ENCODE data around the gene SNX19. TPM values are rescaled to one million over a fixed set of nuclear protein-coding genes. Genes with fewer than 3 reads are reported as not detected.
A peak's percentile ranks its signal among the peaks of the same experiment; 100 is the strongest.

The SNX19 gene
- total RNA-seq, 4 donors from 2014 or later, result 37.9 to 88.2 (median 72.0) TPM

GRCh38 chr11:130840679-130841078 lies 75.6 kb downstream of the SNX19 start:
- Histone ChIP-seq H3K36me3 (no peaks in the 10 kb centered on the region), H3K27me3 (no peaks in the 10 kb centered on the region), H3K4me1 (no peaks in the 10 kb centered on the region), H3K27ac (no peak overlapping the region), H3K4me3 (no peak overlapping the region), H3K9me3 (no peaks in the 10 kb centered on the region)
- no peak for DNase-seq
- in situ Hi-C loops (cut with MboI; ENCODE audit: low sequenced_read_pairs in 4 of 4) (no loop called here), intact Hi-C loops (cut with DNase I; ENCODE audit: low total_unique reads) (no loop called here)
- no peak for ATAC-seq
- TF ChIP-seq POLR2A (IDR thresholded peaks at IDR 0.05) (no peak), CTCF (IDR thresholded peaks at IDR 0.05 in 4 of 5, conservative IDR thresholded peaks at IDR 0.05 in 1 of 5) (no peak)

- no peak overlapping the region for H3K4me3 ChIP-seq
- in situ Hi-C loops (cut with MboI; ENCODE audit: low sequenced_read_pairs in 4 of 4) (no loop called here), intact Hi-C loops (cut with DNase I; ENCODE audit: low total_unique reads) (no loop called here)
- no peaks in the 10 kb centered on the region for H3K4me1 ChIP-seq
- DNase-seq (no peak), ATAC-seq (peak; percentile 33 to 67)
- no peak for TF ChIP-seq POLR2A (IDR thresholded peaks at IDR 0.05)
- TF ChIP-seq CTCF (IDR thresholded peaks at IDR 0.05 in 4 of 5, conservative IDR thresholded peaks at IDR 0.05 in 1 of 5), result no peak
- no peak overlapping the region for H3K27ac ChIP-seq
- H3K36me3 ChIP-seq, result no peaks in the 10 kb centered on the region
- H3K27me3 ChIP-seq, result no peaks in the 10 kb centered on the region
- no peaks in the 10 kb centered on the region for H3K9me3 ChIP-seq
Measured at GRCh38 chr11:130839981-130840666, 76.2 kb downstream of the SNX19 start.

GRCh38 chr11:130837194-130837593 lies 79.1 kb downstream of the SNX19 start:
- Histone ChIP-seq H3K27ac (no peak overlapping the region), H3K9me3 (no peaks in the 10 kb centered on the region), H3K27me3 (no peaks in the 10 kb centered on the region), H3K4me1 (no peaks in the 10 kb centered on the region), H3K4me3 (no peak overlapping the region), H3K36me3 (no peaks in the 10 kb centered on the region)
- TF ChIP-seq POLR2A (IDR thresholded peaks at IDR 0.05) (no peak), CTCF (IDR thresholded peaks at IDR 0.05 in 4 of 5, conservative IDR thresholded peaks at IDR 0.05 in 1 of 5) (no peak)
- in situ Hi-C loops (cut with MboI; ENCODE audit: low sequenced_read_pairs in 4 of 4) (no loop called here), intact Hi-C loops (cut with DNase I; ENCODE audit: low total_unique reads) (no loop called here)
- no peak for ATAC-seq
- no peak for DNase-seq

- in situ Hi-C loops (cut with MboI; ENCODE audit: low sequenced_read_pairs in 4 of 4), result no loop called here
- intact Hi-C loops (cut with DNase I; ENCODE audit: low total_unique reads), result no loop called here
Measured at GRCh38 chr11:130834886-130835285, 81.4 kb downstream of the SNX19 start.

More at GRCh38 chr11:130834886-130835285, 81.4 kb downstream of the SNX19 start:
- Histone ChIP-seq H3K4me3 (no peak overlapping the region), H3K36me3 (no peaks in the 10 kb centered on the region), H3K27ac (no peak overlapping the region), H3K9me3 (no peaks in the 10 kb centered on the region), H3K4me1 (peaks cover 19 to 21% of the 10 kb centered on the region in 2 donors), H3K27me3 (no peaks in the 10 kb centered on the region)
- DNase-seq, result no peak
- TF ChIP-seq POLR2A (IDR thresholded peaks at IDR 0.05) (no peak), CTCF (IDR thresholded peaks at IDR 0.05 in 4 of 5, conservative IDR thresholded peaks at IDR 0.05 in 1 of 5) (no peak)
- no peak for ATAC-seq

Measured in gastrocnemius medialis (tissue), 4 donors.